WI38 (cell line): Measurements from ENCODE around the gene SYNGR3.

Source experiments
- H3K4me3 ChIP-seq: 2 replicates; pipeline ENCODE4 v1.5.1; 2011; ENCODE audit warnings: low read depth, mild to moderate bottlenecking, control low read depth, low read length
- CTCF ChIP-seq: IDR thresholded peaks from 2 replicates; pipeline ENCODE4 v1.5.1; 2012; ENCODE audit warnings: low read depth, mild to moderate bottlenecking, control low read depth, low read length

The SYNGR3 gene

GRCh38 chr16:1989209-1990100, at the start of gene SYNGR3:
Gene SYNGR3 (plus strand): TSS chr16:1989970. CDS start chr16:1990103, 133 bp downstream.
- no peak for TF ChIP-seq CTCF
- peak within 1 kb of the TSS; percentile 17 for H3K4me3 ChIP-seq

GRCh38 chr16:1940273-1941161, 49.3 kb upstream of the SYNGR3 start:
- TF ChIP-seq CTCF, result no peak

GRCh38 chr16:1941162-1942046, 48.4 kb upstream of the SYNGR3 start:
- no peak for TF ChIP-seq CTCF
- no peak overlapping the region for H3K4me3 ChIP-seq

More at GRCh38 chr16:1940273-1941161, 49.3 kb upstream of the SYNGR3 start:
- H3K4me3 ChIP-seq, result no peak overlapping the region

GRCh38 chr16:1942047-1942809, 47.5 kb upstream of the SYNGR3 start:
- TF ChIP-seq CTCF, result no peak
- H3K4me3 ChIP-seq, result peak overlapping the region; percentile 74

- peak within 1 kb of the TSS; percentile 74 for H3K4me3 ChIP-seq
- no peak for TF ChIP-seq CTCF
Measured at GRCh38 chr16:1942810-1943726, 46.7 kb upstream of the SYNGR3 start, which contains the start of gene MSRB1. Gene MSRB1 (minus strand): TSS chr16:1943199. CDS start chr16:1943156, 43 bp downstream.
